SU-DHL-6 (cell line): ENCODE measurements around the gene LRRC8E.

Experiments
- EZH2phosphoT487 ChIP-seq: fragments of 200-600 bp; sonication (generic), shearing (Covaris generic); conservative IDR thresholded peaks from 2 replicates; pipeline ENCODE4 v1.6.1; 2018; ENCODE audit warnings: mild to moderate bottlenecking, antibody characterized with exemption, low read length, moderate library complexity, mixed read lengths
- TF ChIP-seq, protein P1 (sequence below): fragments of 200-600 bp; sonication (generic); IDR thresholded peaks from one replicate; pipeline ENCODE4 v1.5.1; 2017; ENCODE audit warnings: antibody characterized with exemption, mild to moderate bottlenecking, low read length, moderate library complexity; ENCODE audit not compliant: insufficient read depth, poor library complexity, severe bottlenecking

DNA sequence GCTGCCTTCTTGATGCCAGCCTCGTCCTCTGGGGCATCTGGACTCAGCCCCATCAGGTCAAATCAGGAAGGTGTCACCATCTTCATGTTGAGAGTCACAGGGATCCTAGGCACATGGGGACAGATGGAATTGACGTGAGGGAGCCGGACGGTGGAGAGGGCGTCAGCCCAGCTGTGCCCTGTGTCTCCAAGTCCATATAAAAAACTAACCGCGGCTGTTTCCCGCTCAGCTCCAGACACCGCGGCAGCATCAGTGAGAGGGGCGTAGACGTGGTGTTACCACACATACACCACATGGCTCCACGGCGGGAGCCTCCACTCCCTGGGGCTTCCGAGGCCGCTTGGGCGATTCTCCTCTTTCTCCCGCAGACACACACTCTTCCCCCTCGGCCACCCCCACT, 8.5 kb upstream of the LRRC8E start:
- TF ChIP-seq EZH2phosphoT487: no peak
- TF ChIP-seq, protein P1, sequence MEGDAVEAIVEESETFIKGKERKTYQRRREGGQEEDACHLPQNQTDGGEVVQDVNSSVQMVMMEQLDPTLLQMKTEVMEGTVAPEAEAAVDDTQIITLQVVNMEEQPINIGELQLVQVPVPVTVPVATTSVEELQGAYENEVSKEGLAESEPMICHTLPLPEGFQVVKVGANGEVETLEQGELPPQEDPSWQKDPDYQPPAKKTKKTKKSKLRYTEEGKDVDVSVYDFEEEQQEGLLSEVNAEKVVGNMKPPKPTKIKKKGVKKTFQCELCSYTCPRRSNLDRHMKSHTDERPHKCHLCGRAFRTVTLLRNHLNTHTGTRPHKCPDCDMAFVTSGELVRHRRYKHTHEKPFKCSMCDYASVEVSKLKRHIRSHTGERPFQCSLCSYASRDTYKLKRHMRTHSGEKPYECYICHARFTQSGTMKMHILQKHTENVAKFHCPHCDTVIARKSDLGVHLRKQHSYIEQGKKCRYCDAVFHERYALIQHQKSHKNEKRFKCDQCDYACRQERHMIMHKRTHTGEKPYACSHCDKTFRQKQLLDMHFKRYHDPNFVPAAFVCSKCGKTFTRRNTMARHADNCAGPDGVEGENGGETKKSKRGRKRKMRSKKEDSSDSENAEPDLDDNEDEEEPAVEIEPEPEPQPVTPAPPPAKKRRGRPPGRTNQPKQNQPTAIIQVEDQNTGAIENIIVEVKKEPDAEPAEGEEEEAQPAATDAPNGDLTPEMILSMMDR: no peak
